Pulmonary artery endothelial cell (primary cell): Measurements from ENCODE around the gene PARP15. TPM values are rescaled to one million over a fixed set of nuclear protein-coding genes. Genes with fewer than 3 reads are reported as not detected.
"Not testable (repeated sequence)": the region's sequence is repeated elsewhere in the genome, so short reads cannot be mapped to it uniquely, and the experiment has no call there.

Source experiments
- DNase-seq: peaks from one replicate; pipeline ENCODE4 v3.0.0-alpha.2; 2011; ENCODE audit warnings: low read depth, low spot score
- total RNA-seq: library from RNA; depleted of rRNA; stranded (reverse); fragments of >200 nt; gene quantifications from 2 replicates; pipeline ENCODE4 v1.2.3, GENCODE V29; 2014

The PARP15 gene
- total RNA-seq, 1 donor from 2014 or later = 0.07 TPM

DNA sequence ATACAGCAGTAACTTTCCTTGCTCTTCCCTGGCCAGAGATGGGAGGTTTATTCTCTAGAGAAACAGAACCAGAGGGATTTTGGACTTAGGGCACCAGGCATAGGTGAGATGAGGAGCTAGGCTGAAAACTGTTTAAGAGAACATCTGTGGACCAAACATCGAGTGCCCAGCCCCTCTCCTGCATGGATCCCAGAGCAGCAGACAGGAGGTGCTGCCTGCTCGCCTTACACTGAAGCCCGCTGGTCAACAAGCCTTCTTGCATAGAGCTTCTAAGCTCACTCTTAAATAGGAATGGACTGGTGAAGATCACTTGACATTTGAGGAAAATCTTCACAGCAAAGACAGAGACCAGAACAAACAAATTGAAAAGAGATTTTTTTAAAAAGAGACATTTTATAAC lies 41.2 kb downstream of the PARP15 start:
- no peak for DNase-seq

DNA sequence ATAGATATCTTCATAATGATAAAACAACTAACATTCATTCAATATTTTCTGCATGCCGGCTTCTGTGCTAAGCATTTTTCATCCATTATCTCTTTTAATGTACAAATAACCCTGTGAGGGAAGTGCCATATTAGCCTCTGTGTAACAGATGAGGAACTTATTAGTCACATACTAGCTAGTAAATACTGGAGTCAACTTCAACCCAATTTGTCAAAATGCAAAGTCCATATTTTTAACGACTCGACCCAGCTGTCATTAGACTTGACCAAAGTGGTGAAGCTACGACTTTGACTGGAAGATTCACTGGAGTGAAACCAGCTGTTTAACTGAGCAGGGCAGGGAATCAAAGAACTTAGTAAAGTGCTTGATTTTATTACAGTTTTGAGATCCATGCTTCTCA lies 41.6 kb downstream of the PARP15 start:
- DNase-seq = no peak

DNA sequence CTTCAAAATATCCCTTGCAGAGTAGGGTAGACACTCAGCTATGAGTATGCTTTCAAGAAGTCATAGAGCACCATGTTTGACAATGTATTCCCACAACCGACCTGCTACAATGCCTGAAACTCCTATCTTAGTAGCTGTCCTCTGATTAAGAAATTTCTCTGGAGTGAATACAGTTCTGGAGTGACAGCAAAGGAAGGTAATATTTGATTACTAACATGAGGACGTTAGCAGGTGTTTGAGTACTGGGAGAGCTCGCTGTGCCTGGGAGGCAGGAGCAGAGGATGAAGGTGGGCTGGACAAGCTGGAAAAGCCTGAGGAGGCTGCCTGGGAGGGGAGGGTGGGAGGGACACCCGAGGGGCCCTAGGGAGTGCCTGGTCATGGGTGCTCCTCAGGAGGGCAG lies 42.9 kb downstream of the PARP15 start:
- no peak for DNase-seq

DNA sequence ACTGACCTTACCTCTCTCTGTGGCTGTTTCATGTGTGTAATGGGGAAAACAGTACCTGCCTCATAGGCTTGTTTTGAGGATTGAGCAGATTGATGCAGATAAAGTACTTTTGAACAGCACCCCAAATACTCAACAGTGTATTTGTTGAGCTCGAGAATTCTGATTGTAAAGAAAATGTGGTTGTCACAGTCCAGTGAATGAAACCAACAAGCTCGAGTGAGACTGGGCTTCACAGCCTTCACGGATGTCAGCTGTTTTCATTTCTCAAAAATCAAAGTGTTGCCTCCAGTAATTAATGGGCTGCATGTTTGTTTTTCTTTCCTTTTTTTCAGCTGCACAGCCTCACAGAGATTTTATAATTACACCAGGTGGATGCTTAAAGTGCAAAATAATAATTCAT lies 43.7 kb downstream of the PARP15 start:
- no peak for DNase-seq

DNA sequence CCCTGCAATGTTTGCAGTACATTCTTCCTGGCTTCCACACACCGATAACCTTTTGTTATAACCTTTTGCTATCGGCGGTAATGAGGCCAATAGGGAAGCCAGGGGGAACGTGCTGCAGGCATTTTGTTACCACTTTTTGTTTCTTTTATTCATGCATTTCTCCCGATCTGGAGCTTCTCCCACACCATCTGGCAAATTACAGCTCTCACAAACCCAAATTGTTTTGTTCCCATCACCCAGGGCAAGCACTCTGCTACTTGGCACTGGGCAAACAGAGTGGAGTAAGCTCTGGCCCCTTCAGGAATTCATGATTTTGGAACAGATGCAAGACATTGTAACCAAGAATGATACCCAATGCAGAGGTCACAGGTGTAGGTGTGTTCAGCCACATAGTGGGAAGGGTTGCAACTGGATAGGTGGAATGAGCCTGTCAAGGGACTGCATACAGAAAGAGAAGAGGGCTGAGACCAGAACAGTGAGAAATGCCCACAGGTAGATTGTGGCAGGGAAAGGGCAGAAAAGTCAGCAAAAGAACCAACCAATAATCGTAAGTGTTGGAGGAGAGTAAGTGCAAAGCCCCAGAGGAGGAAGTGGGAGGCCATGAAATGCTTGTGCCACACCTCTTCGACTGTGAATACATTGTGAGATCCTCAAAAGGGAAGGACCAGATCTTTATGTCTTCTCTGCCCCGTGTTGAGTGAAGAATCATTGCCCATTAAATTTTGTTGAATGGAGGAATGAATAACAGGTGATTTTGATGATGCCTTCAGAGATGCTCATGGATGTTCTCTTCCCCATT lies 45.8 kb downstream of the PARP15 start:
- no peak for DNase-seq

DNA sequence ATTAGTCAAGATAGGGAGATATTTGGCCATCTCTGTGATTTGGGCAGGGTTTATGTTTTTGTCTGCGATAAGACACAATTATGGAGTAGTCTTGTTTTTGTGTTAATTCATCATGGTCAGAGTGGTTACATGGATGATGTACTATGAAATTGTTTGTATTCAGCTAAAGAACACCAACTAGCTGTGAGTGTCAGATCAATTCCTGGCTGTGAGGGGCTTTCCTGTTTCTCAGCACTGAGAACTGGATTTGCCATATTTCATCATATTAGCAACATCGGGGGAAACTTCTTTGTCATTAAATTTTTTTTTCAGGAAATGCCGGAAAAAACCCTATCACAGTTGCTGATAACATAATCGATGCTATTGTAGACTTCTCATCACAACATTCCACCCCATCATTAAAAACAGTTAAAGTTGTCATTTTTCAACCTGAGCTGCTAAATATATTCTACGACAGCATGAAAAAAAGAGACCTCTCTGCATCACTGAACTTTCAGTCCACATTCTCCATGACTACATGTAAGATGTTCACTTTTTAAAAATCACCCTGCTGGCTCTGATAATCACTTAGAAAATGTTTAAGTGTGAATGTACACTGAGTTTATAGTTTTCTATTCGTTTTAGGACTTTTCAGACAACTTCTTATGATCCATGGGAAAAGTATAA lies 49.2 kb downstream of the PARP15 start:
- DNase-seq = no peak

DNA sequence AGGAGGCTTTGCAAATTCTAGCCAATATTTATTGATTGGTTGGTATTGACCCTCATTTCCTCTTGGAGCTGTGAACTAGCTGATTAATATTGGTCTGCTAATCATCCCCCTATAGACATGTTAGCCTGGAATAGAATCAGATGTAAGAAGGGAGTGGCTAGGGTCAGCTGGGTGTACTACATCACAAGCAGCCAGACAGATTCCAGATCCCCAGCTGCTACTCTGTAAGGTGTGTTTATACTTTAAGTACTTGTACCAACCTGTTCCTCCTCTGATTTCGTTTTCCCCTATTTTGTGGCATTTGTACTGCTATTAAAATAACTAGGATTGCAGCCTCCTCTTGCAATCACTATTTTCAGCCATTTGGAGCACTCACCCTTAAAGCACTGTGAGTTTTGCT lies 49.9 kb downstream of the PARP15 start:
- DNase-seq = no peak

DNA sequence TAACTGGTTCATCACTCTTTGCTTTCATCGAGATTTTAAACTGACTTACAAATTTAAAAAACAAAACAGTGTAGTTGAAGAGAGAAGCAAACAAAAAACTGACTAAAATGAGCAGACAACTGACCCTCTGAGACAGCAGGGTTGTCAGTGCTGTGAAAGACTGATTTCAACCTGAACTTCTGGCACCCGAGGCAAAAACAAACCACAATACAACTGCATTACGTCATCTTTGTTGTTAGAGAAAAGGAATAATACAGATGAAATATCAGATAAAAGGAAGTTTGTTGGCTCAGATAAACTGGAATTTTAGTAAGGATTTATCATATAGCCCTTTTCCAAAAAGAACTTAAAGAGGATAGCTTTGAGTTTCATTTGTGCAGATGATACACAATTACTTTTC lies 51.1 kb downstream of the PARP15 start:
- DNase-seq = no peak

DNA sequence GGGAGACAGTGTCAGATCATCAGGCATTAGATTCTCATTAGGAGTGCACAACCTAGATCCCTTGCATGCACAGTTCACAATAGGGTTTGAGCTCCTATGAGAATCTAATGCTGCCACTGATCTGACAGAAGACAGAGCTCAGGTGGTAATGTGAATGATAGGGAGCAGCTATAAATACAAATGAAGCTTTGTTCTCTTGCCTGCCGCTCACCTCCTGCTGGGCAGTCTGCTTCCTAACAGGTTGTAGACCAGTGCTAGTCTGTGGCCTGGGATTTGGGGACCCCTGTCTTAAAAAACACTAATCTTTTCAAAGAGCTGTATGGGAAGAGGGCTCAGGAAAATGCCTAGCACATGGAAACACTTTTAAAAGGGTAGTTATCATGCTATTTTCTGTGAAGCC lies 52.3 kb downstream of the PARP15 start:
- no peak for DNase-seq

DNA sequence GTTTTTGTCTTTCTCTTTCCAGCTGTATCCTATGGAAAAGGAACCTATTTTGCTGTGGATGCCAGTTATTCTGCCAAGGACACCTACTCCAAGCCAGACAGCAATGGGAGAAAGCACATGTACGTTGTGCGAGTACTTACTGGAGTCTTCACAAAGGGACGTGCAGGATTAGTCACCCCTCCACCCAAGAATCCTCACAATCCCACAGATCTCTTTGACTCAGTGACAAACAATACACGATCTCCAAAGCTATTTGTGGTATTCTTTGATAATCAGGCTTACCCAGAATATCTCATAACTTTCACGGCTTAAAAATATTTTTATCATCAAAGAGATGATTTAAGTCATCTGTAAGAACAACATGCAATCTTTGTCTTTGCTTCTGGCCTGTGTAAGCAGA lies 58.3 kb downstream of the PARP15 start:
- DNase-seq = no peak

DNA sequence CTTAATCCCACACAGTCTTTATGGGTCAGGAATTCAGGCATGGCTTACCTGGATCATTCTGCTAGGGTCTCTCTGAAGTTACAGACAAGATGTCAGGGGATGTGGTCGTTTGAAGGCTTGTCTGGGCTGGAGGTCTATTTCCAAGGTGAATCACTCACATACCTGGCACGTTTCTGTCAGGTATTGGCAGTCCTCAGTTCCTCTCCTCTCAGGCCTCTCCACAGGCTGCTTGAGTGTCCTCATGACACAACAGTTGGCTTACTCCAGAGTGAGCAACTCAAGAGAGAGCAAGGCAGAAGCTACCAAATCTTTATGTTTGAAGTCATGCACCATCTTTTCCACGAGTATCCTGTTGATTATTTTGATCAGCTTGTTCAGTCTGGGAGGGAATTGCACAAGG lies 59.2 kb downstream of the PARP15 start:
- DNase-seq = no peak

DNA sequence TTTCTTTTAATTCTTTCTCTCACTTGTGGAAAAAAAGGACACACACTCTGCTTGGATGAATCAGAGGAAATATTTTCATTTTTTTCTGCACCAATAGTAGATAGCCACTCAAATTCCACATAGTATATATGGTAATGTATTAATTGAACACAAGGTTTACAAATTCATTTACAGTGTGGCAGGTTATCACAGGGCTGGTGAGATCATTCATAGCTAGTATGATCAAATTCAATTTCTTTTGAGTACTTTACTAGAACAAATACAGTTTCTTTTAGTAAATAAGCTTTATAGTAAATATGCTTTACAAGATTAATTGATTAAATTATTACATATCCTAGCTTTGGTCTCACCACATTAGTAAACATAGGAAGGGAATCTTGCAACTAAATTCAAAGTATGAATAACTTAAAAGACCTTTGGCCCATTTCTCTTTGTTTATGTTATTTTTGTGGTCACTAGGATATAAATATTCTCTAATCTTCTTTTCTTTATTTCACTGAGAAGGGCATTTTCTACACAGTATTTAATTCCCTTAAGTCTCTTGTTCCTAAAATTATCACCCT lies 63.1 kb downstream of the PARP15 start:
- DNase-seq = no peak

DNA sequence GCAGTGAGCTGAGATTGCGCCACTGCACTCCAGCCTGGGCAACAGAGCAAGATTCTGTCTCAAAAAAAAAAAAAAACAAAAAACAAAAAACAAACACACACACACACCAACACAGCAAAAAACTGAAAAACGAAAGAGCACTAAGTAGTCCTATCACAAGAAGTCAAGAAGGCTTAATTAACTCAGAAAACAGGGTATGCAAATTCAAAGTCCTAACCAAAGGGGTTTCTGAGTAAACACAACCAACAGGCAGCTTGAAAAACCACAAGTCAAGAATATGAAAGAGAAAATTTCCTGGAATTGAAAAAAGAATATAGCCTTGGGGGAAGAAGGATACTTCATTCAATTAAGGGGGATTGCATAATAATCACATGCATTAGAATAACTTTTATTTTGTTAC lies 65.5 kb downstream of the PARP15 start:
- DNase-seq = no peak

DNA sequence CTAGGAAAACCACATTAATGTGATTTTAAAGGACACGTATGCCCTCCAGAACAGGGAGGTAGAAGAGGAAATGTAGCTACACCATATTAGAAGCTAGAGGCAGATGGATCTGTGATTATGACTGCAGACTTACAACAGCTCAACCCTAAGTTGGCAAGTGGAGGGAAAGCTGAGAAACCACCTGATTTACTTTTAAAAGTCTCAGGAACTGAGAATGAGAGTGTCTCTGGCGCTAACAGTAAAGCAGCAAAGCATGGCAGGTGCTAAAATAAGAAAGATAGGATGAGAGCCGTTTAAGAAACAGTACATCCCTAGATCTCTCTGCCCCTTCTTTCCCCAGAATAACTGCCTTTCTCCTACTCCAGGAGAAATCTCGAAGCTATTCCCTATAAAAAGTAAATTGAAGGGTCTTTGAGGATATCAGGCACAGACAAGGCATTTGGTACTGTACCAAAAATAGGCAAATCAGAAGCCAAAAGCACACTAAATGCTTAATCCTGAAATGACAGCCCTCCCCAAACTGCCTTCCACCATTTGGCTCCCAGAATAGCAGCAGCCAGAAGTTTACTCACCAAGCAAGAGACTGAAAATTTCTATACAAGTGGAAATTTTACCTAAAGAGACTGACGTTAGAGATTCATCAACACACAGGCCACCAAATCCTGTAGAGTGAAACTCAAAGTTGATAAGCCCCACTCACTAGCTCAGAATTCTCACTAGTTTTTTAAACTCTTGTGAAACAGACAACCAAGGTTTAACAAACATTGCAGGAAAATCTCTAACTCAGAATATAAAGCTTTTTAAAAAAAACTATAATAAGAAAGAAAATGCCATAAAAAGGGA lies 68.9 kb downstream of the PARP15 start:
- no peak for DNase-seq

DNA sequence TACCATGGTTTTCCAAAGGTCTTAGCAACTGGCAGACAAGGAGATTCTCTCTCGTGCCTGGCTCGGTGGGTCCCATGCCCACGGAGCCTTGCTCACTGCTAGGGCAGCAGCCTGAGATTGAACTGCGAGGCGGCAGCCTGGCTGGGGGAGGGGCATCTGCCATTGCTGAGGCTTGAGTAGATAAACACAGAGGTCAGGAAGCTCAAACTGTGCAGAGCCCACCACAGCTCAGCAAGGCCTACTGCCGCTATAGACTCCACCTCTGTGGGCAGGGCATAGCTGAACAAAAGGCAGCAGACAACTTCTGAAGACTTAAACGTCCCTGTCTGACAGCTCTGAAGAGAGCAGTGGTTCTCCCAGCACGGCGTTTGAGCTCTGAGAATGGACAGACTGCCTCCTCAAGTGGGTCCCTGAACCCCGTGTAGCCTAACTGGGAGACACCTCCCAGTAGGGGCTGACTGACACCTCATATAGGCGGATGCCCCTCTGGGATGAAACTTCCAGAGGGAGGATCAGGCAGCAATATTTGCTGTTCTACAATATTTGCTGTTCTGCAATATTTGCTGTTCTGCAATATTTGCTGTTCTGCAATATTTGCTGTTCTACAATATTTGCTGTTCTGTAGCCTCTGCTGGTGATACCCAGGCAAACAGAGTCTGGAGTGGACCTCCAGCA lies 73.9 kb downstream of the PARP15 start:
- DNase-seq = not testable (repeated sequence)

DNA sequence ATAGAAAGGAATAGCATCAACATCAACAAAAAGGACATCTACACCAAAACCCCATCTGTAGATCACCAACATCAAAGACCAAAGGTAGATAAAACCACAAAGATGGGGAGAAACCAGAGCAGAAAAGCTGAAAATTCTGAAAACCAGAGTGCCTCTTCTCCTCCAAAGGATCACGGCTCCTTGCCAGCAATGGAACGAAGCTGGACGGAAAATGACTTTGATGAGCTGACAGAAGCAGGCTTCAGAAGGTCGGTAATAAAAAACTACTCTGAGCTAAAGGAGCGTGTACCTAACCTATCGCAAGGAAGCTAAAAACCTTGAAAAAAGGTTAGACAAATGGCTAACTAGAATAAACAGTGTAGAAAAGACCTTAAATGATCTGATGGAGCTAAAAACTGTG lies 74.5 kb downstream of the PARP15 start:
- not testable (repeated sequence) for DNase-seq

DNA sequence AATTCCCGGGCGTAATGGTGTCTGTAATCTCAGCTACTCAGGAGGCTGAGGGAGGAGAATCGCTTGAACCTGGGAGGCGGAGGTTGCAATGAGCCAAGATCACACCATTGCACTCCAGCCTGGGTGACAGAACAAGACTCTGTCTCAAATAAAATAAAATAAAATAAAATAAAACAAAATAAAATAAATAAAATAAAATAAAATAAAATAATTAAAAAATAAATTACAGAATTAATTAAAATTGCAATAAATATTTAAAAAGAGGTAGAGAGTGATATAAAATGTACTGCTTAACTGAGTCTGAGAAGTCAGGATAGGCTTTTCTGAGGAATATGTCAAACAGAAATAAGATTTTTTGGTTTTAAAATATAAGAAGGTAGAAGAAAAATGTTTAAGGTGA lies 80.9 kb downstream of the PARP15 start:
- not testable (repeated sequence) for DNase-seq

DNA sequence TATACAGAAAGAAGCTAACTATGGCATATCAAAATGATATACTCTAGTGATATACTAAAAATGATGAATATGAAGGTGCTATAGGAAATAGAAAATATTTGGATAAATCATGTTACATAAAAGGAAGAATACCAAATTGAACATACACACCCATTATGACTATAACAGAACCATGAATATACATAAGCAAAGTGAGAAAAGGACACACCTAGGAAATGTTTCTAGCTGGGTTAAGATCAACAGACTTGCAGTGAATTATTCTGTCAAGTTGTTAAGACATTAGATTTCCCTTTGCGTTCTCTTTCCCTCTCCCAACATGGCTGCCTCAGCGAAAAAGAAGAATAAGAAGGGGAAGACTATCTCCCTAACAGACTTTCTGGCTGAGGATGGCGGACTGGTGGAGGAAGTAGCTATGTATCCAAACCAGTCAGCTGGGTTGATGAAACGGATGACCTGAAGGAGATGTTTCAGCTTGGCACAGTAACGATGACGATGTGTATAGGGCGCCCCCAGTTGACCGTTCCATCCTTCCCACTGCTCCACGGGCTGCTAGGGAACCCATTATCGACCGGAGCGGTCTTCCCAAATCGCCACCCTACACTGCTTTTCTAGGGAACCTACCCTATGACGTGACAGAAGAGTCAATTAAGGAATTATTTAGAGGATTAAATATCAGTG lies 83.0 kb downstream of the PARP15 start:
- DNase-seq = no peak

DNA sequence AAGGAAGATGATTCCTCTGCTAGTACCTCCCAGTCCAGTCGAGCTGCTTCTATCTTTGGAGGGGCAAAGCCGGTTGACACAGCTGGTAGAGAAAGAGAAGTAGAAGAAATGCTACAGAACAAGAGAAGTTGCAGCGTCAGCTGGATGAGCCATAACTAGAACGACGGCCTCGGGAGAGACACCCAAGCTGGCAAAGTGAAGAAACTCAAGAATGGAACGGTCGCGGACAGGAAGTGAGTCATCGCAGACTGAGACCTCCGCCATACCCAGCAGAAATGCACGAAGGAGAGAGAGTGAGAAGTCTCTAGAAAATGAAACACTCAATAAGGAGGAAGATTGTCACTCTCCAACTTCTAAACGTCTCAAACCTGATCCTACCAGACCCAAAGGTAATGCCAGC lies 84.2 kb downstream of the PARP15 start:
- no peak for DNase-seq

DNA sequence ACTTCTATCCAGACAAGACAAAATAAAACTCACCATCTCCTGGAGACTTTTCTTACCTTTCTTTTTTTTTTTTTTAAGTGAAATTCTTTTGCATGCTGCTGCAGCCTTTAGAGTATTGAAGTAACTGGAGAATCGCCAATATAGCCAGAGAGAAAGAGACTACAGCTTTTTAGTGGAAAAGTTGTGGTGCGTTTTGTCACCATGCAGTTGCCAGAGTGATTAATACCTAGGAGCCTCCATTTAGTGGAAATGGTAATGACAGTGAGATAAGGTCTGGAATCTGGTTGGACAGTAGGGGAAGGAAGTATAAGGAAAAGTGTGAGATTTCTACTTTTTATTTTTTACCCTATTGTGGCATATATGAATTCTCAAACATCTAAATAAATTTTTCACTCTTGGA lies 85.1 kb downstream of the PARP15 start:
- DNase-seq = no peak
